Measurements from ENCODE around the gene ARFGAP3.

Gene ARFGAP3

DNA sequence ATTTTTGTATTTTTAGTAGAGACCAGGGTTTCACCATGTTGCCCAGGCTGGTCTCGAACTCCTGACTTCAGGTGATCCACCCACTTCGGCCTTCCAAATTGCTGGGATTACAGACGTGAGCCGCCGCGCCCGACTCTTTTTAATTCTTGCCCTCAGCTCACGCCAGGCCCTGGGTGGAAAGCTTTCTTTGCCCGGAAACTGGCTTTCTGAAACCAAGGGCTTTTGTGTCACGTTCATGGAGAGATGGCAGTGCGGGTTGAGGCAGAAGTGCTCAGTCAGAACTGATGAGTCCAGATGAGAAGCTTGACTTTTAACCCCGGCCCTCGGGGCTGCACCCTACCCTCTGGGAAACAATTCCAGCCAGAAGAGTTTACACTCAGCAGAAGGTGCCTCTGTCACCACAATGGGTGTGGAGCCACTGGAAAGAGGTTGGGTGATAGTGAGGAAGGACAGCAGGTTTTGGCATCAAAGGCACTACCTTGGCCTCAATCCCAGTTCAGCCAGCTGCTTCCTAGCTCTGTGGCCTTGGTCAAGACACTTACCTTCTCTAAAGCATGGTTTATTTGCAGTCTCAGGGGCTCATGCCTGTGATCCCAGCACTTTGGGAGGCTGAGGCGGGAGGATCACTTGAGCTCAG is 890 bp upstream of the ARFGAP3 start:
- no peak for DNase-seq

DNA sequence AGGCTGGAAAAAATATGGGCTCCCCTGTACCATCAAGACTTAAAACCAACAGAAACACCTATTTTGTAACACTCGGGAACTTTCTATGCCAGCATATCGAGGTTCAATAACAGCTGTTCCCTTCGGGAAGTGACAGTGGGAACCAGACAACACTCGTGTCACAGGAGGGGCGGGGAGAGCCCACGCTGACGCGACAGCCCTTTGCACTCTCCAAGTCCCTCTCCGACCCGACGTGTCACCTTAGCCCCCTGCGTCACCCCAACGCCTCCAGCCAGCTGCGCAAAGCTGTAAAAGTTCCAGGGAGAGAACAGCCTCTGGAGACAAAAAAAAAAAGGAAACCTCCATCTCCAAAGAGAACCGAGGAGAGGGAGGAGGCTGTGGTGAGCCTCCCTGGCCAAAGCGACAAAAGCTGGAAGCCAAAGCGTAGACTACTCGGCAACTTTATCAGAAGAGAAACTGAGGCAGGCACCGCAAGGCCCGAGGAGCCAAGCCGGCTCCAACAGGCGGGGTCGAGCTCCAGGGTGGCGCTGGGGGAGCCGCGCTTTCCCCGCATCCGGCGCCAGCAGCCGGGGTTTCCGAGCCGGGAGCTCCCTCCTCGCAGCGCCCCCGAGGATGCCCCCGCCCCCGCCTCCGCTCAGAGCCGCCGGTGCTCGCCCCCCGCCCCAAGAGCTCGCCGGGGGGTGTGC is 751 bp downstream of the ARFGAP3 start:
- peak; percentile 64 for DNase-seq

DNA sequence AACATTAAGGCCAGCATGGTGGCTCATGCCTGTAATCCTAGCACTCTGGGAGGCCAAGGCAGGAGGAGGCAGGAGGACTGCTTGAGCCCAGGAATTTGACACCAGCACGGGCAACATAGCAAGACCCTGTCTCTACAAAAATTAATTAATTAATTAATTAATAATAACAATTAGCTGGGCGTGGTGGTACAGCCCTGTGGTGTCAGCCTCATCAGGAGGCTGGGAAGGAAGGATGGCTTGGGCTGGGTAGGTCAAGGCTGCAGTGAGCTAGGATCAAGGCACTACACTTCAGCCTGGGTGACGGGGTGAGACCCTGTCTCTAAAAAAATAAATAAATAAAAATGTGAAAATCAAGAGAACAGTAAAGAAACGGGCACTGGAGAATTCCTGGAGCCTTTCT is 1.4 kb downstream of the ARFGAP3 start:
- DNase-seq: no peak

DNA sequence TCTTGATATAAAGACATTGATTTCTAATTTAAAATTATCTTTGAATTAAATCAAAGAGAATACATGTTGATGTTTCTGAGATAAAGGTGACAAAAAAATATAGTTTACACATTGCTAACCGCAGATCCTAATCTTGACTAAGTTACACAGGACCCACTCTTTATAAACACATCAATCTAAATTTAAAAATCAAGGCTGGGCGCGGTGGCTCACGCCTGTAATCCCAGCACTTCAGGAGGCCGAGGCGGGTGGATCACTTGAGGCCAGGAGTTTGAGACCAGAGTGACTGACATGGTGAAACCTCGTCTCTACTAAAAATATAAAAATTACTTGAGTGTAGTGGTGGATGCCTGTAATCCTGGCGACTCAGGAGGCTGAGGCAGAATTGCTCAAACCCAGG is 1.9 kb downstream of the ARFGAP3 start:
- DNase-seq: no peak

DNA sequence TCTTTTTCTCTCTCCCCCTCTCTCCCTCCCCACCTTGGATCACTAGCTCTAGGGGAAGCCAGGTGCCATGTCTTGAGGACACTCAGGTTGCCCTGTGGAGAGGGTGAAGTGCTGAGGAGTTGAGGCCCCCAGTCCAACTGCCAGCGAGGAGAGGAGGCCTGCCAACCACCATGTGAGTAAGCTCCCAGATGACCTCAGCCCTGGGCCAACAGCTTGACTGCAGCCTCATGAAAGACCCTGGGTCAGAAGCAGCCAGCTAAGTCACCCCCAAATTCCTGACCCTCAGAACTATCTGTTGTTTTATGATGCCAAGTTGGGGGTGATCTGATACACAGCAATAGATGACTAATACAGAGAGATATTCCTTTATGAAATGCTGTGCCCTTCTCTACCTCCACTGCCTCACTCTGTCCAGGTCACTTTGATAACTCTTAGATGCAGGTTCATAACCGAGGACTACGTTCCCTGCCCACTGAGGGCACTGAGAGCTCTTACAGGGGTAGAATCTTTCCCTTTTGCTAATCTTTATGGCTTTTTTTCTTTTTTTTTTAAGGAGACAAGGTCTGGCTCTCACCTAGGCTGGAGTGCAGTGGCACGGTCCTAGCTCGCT is 8.0 kb downstream of the ARFGAP3 start:
- no peak for DNase-seq

DNA sequence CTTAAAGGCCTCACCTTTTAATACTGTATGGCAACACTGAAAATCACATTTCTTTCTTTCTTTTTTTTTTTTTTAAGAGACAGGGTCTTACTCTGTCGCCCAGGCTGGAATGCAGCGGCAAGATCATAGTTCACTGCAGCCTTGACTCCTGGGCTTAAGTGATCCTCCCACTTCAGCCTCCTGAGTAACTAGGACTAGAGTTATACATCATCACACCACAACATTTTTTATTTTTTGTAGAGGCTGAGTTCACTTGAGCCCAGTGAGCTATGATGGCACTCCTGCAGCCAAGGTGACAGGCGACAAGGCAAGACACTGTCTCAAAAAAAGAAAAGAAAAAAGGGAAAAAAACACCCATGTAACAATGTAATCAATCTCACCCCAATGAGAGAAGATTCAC is 10.0 kb downstream of the ARFGAP3 start:
- DNase-seq: no peak

DNA sequence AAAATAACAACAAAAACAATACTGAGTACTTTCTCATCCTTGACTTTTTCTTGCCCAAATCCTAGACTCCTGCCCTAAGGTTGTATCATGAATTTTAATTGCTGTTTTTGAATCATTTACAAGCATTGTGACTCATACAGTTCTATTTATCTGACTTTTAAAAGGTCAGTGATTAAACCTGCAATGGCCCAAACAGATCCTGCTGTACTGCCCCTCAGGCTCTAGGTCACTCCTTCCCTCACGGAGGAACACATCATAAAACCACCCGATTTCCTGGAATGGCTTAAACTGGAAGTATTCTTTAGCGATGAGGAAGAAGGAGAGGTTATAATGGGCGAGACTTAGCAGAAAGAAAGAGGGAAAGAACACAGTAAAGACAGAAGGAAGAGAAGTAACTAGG is 12.3 kb downstream of the ARFGAP3 start:
- DNase-seq: no peak

DNA sequence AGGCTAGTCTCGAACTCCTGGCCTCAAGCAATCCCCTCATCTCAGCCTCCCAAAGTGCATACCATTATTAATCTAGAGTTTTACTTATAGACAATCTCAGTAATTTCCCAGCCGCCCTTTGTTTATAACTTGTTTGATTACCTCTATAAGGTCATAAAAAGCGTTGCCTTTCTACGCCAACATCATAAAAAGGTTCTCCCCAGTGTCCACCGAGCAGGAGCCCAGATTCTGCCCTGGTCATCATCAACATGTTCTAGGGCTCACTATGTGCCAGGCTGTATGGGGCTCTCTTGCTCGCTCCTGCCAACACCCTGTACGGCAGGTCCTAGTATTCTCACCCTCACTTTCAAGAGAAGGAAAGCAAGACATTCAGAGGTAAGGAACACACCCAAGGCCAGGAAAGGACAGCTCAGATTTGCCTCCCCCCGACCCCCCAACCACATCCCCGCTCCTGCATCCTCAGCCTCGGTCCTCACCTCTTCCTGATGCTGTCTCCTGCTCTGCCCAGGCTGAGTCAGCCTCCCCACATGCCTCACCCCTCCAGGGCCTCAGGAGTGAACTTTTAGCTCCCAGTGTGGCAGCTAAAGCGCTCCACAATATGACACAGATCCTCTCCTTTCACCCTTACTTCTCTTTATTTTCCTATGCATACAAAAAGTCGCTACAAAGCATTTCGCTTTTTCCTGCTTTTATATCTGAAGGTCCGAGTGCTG is 14.3 kb downstream of the ARFGAP3 start:
- no peak for DNase-seq

DNA sequence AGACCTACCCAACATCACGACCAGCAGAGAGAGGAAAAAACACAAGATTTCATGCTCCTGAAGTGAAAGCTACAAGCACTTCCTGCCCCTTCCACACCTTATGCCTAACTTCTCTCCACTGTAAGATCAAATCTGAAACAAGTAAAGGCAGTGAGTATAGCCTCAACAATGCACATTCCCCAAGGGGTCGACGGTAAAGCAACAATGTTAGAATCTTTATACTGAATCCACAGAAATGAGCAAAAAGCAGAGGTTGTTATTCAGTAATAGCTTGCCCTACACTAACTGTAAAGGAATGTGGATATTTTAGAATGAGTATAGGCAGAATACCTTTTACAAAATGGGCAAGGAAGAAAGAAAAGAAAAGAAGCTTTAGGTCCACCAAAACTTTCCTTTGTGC is 15.6 kb downstream of the ARFGAP3 start:
- DNase-seq: no peak

DNA sequence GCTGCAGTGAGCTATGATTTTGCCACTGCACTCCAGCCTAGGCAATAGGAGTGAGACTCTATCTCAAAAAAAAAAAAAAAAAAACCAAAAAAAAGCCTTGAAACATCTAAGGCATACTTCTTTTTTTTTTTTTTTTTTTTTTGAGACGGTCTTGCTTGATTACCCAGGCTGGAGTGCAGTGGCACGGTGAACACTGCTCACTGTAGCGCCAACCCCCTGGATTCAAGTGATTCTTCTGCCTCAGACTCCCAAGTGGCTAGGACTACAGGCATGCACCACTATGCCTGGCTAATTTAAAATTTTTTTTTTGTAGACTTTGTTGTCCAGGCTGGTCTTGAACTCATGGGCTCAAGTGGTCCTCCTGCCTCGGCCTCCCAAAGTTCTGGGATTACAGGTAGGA is 19.5 kb downstream of the ARFGAP3 start:
- no peak for DNase-seq

DNA sequence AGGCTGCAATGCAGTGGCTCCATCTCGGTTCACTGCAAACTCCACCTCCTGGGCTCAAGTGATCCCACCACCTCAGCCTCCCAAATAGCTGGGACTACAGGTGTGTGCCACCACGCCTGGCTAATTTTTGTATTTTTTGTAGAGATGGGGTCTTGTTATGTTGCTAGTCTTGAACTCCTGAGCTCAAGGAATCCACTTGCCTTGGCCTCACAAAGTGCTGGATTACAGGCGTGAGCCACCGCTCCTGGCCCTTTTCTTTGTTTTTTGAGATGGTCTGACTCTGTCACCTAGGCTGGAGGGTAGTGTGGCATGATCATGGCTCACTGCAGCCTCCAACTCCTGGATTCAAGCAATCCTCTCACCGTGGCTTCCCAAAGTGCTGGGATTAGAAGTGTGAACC is 21.0 kb downstream of the ARFGAP3 start:
- no peak for DNase-seq

DNA sequence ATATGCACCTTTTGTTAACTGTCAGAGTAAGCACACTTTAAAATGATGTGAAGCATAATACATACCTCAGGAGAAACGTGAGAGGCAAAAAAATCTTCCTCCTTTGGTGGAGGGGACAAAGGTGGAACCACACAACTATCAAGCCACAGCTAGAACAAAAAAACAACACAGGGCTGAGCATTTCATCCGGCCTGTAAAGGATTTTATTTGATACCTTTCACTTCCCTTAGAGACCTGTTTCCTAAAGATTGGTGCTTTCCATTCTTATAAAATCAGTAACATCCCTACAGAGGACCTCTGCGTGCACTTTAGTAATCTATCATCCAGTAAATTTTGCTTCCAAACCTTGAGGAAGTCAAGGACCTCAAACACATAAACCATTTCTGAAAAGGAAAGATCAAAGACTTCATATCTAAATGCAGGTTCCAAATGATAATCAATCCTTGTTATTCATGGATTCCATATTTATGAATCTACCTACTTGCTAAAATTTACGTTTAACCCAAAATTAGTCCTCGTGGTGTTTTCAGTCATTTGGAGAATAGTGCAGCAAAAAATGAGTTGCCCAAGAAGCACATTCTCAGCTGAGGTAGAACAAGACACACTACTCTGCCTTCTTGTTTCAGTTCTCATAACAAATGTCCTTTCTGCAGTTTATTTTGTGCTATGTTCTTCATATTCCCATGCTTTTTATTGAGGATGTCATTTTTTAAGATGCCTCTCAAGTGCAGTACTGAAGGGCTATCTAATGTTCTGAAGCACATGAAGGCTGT is 22.7 kb downstream of the ARFGAP3 start:
- DNase-seq: no peak

DNA sequence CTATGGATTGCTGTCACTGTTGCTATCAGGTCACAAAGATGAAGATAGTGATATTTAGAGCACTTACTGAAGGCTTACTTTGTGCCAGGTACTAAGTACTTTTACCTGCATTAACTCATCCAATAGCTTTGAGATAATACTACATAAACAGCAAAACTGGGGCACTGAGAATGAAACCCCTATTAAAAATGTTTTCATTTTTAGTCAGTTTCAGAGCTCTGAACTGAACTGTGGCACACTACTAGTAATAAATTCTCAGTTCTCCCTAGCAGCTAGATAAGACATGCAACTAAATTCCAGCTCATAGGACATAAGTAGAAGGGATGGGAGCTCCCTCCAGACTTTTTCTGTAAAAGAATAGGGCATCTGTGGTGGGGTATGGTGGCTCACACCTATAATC is 24.0 kb downstream of the ARFGAP3 start:
- DNase-seq: no peak

DNA sequence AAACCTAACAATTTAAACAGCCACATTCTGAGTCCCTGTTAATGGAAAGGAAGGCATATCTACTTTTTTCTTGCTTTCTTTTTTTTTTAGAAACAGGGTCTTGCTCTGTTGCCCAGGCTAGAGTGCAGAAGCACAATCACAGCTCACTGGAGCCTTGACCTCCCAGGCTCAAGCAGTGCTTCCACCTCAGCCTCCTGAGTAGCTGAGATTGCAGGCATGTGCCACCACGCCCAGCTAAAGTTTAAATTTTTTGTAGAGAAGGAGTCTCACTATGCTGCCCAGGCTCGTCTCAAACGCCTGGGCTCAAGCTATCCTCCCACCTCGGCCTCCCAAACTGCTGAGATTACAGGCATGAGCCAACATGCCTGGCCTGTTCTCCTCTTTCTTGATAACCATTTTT is 25.4 kb downstream of the ARFGAP3 start:
- no peak for DNase-seq

DNA sequence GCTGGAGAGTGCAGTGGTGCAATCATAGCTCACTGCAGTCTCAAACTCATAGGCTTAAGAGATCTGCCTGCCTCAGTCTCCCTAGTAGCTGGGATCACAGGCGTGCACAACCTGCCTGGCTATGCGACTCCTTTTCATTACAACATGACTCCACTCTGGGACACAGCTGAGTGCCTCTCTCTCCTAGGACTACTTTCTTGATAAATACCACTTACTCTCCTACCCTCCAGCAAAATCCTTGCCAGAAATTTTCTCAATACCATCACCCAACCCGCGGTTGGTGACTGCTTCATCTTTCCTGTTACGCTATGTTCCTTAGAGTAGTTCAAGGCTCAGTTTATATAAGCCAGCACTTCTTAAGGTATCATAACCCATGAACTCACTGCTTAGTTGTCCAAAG is 26.9 kb downstream of the ARFGAP3 start:
- no peak for DNase-seq

DNA sequence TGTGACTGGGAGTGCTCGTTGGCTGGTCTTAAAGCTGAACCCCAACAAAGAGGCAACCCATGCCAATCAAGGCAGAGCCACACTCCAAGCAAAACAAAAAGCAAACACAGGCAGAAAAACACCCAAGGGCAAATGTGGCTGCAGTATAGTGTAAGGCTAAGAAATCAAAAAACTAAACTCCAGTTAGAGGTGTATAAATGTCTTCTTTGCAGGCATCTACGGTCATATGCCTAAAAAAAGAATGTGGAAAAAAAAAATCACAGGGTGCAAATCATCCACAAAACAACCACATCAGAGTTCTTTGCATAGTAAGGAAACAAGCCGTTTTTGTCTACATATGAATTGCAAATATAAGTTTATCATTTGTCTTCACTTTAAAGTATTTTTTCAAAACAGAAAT is 27.8 kb downstream of the ARFGAP3 start:
- DNase-seq: no peak

DNA sequence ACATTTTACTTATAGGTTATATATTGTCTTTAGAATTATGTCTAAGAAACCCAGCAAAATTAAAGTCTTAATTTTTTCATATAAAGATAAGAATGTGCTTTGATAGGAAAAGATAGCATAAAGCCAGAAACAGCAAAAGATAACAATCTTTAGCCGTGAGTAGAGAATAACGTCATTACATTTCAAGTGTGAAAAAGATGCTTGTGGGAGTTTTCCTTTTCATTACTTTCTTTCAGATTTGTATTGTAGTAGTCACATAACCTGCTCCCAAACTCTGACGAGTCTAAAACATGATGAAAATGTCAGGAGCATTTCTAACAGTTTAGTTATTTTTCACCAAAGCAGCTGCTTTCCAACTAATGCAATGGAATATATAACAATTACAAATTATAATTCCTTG is 31.3 kb downstream of the ARFGAP3 start:
- DNase-seq: no peak

DNA sequence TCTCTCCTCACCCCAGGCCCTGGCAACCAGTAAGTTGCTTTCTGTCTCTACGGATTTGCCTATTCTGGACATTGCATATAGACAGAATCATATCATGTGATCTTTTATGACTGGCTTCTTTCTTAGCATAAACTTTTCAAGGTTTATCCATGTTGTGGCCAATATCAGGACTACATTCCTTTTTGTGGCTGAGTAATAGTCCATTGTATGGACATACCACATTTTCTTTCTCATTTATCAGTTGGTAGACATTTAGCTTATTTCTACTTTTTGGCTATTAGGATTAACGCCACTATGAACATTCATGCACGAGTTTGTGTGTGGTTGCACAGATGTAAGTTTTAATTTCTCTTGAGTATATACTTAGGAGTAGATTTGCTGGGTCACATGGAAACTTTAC is 35.7 kb downstream of the ARFGAP3 start:
- DNase-seq: no peak

DNA sequence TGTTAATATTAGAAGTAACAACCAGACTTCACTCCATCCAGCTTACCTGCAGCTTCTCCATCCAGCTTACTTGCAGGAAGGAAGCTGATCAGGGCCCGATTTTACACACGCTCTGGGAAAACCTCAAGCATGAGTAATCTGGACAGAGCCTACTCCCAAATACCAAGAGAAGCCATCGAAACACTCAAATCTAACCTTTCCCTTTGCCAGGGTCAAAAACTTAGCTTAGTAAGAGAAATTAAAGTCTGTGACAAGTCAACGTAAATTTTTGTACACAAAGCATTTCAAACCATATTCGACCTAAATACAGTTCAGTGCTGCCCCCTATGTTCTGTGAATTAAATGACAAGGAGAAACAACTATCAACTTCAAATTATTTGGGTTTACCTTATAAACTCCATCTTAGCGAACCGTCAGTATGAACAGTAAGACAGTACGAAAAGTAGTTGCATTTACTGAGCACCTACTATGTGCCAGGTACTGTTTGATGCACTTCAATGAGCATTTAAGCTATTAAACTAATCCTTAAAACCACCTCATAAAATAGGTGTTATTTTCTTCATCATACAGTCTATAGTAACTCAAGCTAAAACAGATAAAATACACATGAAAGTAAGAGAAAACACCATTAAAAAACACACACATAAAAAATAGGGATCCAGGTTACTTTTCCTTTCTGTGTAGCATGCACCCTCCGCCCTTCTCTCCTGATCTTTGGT is 36.9 kb downstream of the ARFGAP3 start:
- DNase-seq: no peak

DNA sequence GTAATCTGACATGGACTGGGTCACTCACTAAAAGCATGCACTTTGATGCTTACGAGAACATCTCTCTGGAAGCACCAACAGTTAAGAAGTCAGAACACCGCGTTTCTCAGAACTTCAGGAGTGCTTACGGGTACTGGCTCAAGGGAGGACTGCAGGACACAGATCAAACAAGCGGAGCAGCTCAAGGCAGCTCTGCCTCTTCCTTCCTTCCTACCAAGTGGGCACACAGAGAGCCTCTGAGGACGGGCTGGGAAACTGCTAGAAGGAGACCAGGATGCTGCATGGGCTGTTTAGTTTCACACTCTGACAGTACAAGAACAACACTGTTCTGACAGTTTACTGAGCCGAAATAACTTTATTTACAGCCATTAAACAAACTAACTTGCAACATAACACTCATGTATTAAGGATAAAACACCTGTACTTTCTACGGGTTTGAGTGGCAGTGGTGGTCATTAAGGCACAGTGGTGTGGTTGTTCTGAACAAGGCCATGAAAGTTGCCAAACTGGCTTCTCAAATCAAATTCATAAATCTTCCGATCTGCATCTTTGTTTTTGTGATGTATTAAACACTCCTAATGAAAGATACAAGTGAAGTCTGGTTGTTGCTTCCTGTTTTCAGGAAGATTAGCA is 37.5 kb downstream of the ARFGAP3 start:
- DNase-seq: no peak

DNA sequence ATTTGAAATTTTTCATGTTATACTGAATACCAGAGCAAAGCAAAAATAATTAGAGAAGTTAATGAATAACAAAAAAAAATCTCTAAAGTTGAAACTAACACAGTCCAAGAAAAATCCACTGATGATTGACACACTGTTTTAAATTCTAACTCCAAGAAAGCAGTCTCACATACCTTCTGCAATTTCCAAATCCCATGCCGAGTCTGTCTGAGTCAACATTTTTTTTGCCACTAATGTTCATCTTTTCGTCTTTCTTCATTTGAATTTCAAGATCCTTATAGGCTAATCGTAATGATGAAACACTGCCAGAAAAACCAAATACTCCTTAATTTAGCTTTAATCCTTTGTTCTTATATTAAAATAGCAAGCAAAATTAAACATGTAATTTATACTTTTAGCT is 39.5 kb downstream of the ARFGAP3 start:
- no peak for DNase-seq

DNA sequence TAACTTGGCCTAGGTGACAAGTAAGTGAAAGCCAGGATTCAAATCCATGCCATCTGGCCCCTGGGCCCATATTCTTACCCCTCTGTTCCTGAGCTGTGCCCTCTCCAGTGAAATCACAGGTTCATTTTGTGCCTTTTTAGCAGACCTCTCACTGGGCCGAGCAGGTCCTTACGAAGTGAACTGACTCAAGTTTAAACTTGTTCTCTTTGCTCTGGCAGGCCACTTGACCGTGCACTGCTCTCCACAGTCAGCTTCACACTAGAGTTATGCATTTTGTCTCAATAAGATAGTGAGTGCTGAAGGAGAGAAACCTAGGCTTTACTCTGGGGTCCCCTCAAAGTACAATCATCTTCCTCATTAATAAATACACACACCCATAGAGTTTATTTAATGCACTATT is 40.7 kb downstream of the ARFGAP3 start:
- no peak for DNase-seq

All from activated CD8-positive, alpha-beta memory T cell treated with anti-CD3 and anti-CD28 coated beads, Interleukin-2, amount 50 U/mL, for 4 hours (primary cell).